ENCODE data around the gene ZNF774.

Gene ZNF774

DNA sequence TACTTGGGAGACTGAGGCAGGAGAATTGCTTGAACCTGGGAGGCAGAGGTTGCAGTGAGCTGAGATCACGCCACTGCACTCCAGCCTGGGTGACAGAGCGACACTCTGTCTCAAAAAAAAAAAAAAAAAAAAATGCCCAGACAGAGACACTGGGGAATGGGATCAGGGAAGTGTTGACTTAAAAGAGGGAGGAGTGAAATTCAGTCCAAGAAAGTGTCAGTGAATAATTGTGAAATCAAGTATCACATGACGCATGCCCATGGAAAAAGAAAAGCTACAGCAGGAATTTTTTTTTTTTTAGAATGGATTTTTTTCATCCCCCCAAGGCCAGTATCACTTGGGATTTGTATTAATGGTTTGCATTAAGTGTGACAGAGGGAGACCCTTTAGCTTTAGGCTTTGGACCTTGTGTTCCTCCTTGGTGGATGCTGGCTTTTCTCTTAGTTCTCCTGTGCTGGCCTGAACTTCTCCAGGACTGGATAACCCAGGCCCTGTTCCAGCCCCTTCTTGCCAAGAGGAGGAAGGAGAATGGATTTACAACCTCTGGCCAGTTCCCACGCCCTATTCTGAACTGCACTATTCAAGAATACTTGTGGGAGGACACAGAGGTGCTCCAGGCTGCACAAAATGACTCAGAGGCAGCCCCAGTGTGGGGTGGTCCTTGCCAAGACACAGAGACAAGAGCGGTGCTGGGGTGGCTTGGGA is 36.7 kb upstream of the ZNF774 start:
- no peaks in the 10 kb centered on the region for H3K36me3 ChIP-seq (ENCODE audit: control insufficient read depth in 4 of 4, insufficient read depth in 4 of 4, low read length in 3 of 4)
- no peak overlapping the region for H3K4me3 ChIP-seq (ENCODE audit: control insufficient read depth in 1 of 7, extremely low read depth in 1 of 7, insufficient read depth in 4 of 7, low read depth in 2 of 7, low read length in 6 of 7)
- H3K4me1 ChIP-seq (ENCODE audit: control extremely low read depth in 1 of 4, control insufficient read depth in 4 of 4, insufficient read depth in 4 of 4, low read length in 3 of 4), result peaks cover 0 to 4% (median 2%) of the 10 kb centered on the region in 4 experiments
- no peaks in the 10 kb centered on the region for H3K9me3 ChIP-seq (ENCODE audit: control extremely low read depth in 1 of 5, control insufficient read depth in 4 of 5, insufficient read depth in 2 of 5, low read depth in 1 of 5, low read length in 4 of 5)
- no peak for DNase-seq
- ChIA-PET POLR2A (interaction anchor here (0.5 to 0.6 kb wide), 2 partner anchors 19 to 99 kb away, joined by 4 to 6 read pairs; no protein-coding TSS in a partner anchor), CTCF (interaction anchor here (0.9 to 10.7 kb wide), 7 partner anchors 10 to 570 kb away, joined by 3 to 134 read pairs (median 4); no protein-coding TSS in a partner anchor)
- WGBS (ENCODE audit: insufficient coverage), result 57% methylated on average over 1 of the region's 5 CpGs
- no peak overlapping the region for H3K27ac ChIP-seq (ENCODE audit: insufficient read depth in 1 of 2, low read depth in 1 of 2, low read length in 2 of 2, poor library complexity in 1 of 2, severe bottlenecking in 2 of 2)
- peaks cover 0 to under 1% (median 0%) of the 10 kb centered on the region in 5 experiments for H3K27me3 ChIP-seq (replicated peaks in 2 of 5; ENCODE audit: control insufficient read depth in 4 of 5, insufficient read depth in 5 of 5, low read length in 4 of 5)

DNA sequence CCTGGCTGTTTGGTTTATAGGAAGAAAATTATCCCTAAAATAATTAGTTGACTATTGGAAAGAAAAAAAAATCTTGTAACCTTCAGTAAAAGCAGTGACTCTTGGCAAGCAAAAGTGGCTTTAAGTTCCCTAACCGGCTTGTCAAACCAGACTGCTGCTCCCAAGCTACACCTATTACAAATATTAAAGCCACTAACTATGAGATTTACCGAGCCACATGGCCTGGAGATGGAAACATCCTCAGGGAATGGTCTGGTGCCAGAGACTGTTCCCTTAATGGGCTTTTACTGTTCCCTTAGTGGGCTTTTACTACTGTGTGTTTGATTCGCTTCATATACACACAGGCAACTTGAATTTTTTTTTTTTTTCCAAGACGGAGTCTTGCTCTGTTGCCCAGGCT is 35.9 kb upstream of the ZNF774 start:
- Histone ChIP-seq H3K4me3 (ENCODE audit: control insufficient read depth in 1 of 7, extremely low read depth in 1 of 7, insufficient read depth in 4 of 7, low read depth in 2 of 7, low read length in 6 of 7) (no peak overlapping the region), H3K9me3 (ENCODE audit: control extremely low read depth in 1 of 5, control insufficient read depth in 4 of 5, insufficient read depth in 2 of 5, low read depth in 1 of 5, low read length in 4 of 5) (no peaks in the 10 kb centered on the region), H3K36me3 (ENCODE audit: control insufficient read depth in 4 of 4, insufficient read depth in 4 of 4, low read length in 3 of 4) (no peaks in the 10 kb centered on the region), H3K27ac (ENCODE audit: insufficient read depth in 1 of 2, low read depth in 1 of 2, low read length in 2 of 2, poor library complexity in 1 of 2, severe bottlenecking in 2 of 2) (no peak overlapping the region), H3K4me1 (ENCODE audit: control extremely low read depth in 1 of 4, control insufficient read depth in 4 of 4, insufficient read depth in 4 of 4, low read length in 3 of 4) (peaks cover 0 to 5% (median 2%) of the 10 kb centered on the region in 4 experiments), H3K27me3 (replicated peaks in 2 of 5; ENCODE audit: control insufficient read depth in 4 of 5, insufficient read depth in 5 of 5, low read length in 4 of 5) (peaks cover 0 to 2% (median 0%) of the 10 kb centered on the region in 5 experiments)
- ChIA-PET CTCF (interaction anchor here (0.6 to 10.7 kb wide), 6 partner anchors 9 to 569 kb away, joined by 3 to 134 read pairs (median 4); no protein-coding TSS in a partner anchor), POLR2A (interaction anchor here (0.6 kb wide), 1 partner anchor 98 kb away, joined by 6 read pairs; no protein-coding TSS in a partner anchor)
- no peak for DNase-seq
- WGBS (ENCODE audit: insufficient coverage), result 96% methylated on average over 3 of the region's 4 CpGs

DNA sequence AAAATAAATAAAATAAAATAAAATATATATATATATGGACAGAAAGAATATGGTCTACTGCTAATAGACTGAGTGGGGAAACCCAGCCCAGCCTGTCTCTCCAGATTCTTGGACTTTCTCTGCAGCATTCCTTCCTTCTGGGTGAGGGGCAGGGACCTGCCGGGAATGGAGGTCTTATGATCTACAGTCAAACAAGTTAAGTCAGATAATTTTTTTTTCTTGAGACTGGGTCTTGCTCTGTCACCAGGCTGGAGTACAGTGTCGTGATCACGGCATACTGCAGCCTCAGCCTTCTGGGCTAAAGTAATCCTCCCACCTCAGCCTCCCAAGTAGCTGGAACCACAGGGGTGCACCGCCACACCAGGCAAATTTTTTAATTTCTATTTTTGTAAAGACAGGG is 33.5 kb upstream of the ZNF774 start:
- POLR2A ChIA-PET, result no interaction called here

DNA sequence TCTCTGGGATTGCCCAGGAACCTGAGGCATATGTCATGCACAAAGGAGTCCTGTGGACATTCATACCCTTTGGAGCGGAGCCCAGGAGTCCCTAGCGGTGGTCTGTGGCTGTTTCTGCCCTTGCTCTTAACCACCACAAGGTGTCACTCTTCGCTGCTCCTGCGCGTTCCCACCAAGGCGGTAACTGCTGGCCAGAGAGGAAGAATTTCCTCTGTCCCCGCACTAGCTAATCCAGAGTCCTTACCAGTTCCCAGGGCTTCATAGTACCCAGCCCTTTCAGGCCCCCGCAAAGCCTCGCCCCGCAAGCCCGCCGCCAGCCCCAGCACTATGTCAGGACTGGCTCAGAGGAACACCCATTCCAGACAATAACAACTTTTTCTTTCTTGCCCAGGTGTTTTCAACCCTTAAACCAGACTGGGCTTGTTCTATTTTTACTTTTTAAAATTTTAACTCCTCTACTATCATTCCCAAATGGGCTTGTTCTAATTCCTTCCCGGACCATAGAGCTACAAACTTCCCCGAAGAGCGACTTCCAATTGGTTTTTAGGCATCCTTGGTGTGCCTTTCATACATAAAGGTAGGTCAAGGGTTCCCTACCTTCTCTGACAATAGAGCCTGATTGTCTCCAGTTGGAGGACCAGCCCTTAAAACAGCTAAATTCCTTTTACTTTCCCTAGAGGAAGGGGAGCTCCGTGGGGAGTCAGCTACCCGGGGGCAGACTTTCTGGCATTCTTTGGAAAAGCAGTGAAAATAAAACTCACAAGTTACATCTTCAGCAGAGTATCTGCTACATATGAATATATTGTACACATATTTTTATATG is 31.8 kb upstream of the ZNF774 start:
- H3K4me1 ChIP-seq (ENCODE audit: control extremely low read depth in 1 of 4, control insufficient read depth in 4 of 4, insufficient read depth in 4 of 4, low read length in 3 of 4), result peaks cover 0 to 5% (median 2%) of the 10 kb centered on the region in 4 experiments
- CTCF ChIA-PET, result interaction anchor here (0.5 to 10.7 kb wide), 40 partner anchors 9 to 612 kb away, joined by 3 to 134 read pairs (median 4); partner anchors contain the start of genes CIB1, HDDC3, IQGAP1 and ZNF774
- DNase-seq, result peak; percentile 77 to 87 (median 83)
- H3K9me3 ChIP-seq (ENCODE audit: control extremely low read depth in 1 of 5, control insufficient read depth in 4 of 5, insufficient read depth in 2 of 5, low read depth in 1 of 5, low read length in 4 of 5), result no peaks in the 10 kb centered on the region
- H3K36me3 ChIP-seq (ENCODE audit: control insufficient read depth in 4 of 4, insufficient read depth in 4 of 4, low read length in 3 of 4), result no peaks in the 10 kb centered on the region
- H3K27ac ChIP-seq (ENCODE audit: insufficient read depth in 1 of 2, low read depth in 1 of 2, low read length in 2 of 2, poor library complexity in 1 of 2, severe bottlenecking in 2 of 2), result no peak overlapping the region
- peaks cover 0 to 2% (median 0%) of the 10 kb centered on the region in 5 experiments for H3K27me3 ChIP-seq (replicated peaks in 2 of 5; ENCODE audit: control insufficient read depth in 4 of 5, insufficient read depth in 5 of 5, low read length in 4 of 5)
- POLR2A ChIA-PET, result interaction anchor here (0.9 kb wide), 1 partner anchor 161 kb away, joined by 6 read pairs; no protein-coding TSS in a partner anchor
- WGBS (ENCODE audit: insufficient coverage), result 19% methylated on average over 15 of the region's 17 CpGs
- H3K4me3 ChIP-seq (ENCODE audit: control insufficient read depth in 1 of 7, extremely low read depth in 1 of 7, insufficient read depth in 4 of 7, low read depth in 2 of 7, low read length in 6 of 7), result peak overlapping the region in 5 of 7 experiments; percentile 27 to 48 (median 35)

More for the DNA sequence above, 33.5 kb upstream of the ZNF774 start:
- Histone ChIP-seq H3K4me3 (ENCODE audit: control insufficient read depth in 1 of 7, extremely low read depth in 1 of 7, insufficient read depth in 4 of 7, low read depth in 2 of 7, low read length in 6 of 7) (no peak overlapping the region), H3K27ac (ENCODE audit: insufficient read depth in 1 of 2, low read depth in 1 of 2, low read length in 2 of 2, poor library complexity in 1 of 2, severe bottlenecking in 2 of 2) (no peak overlapping the region), H3K27me3 (replicated peaks in 2 of 5; ENCODE audit: control insufficient read depth in 4 of 5, insufficient read depth in 5 of 5, low read length in 4 of 5) (peaks cover 0 to 2% (median 0%) of the 10 kb centered on the region in 5 experiments), H3K9me3 (ENCODE audit: control extremely low read depth in 1 of 5, control insufficient read depth in 4 of 5, insufficient read depth in 2 of 5, low read depth in 1 of 5, low read length in 4 of 5) (no peaks in the 10 kb centered on the region), H3K4me1 (ENCODE audit: control extremely low read depth in 1 of 4, control insufficient read depth in 4 of 4, insufficient read depth in 4 of 4, low read length in 3 of 4) (peaks cover 0 to 5% (median 2%) of the 10 kb centered on the region in 4 experiments), H3K36me3 (ENCODE audit: control insufficient read depth in 4 of 4, insufficient read depth in 4 of 4, low read length in 3 of 4) (no peaks in the 10 kb centered on the region)
- CTCF ChIA-PET, result interaction anchor here (1.2 to 10.7 kb wide), 7 partner anchors 13 to 164 kb away, joined by 3 to 134 read pairs (median 12); no protein-coding TSS in a partner anchor
- 79% methylated on average over 3 of the region's 4 CpGs for WGBS (ENCODE audit: insufficient coverage)
- DNase-seq, result no peak

GRCh38 chr15:90320885-90321278 is 31.2 kb upstream of the ZNF774 start:
- H3K36me3 ChIP-seq (ENCODE audit: control insufficient read depth in 4 of 4, insufficient read depth in 4 of 4, low read length in 3 of 4), result no peaks in the 10 kb centered on the region
- peaks cover 0 to 5% (median 2%) of the 10 kb centered on the region in 4 experiments for H3K4me1 ChIP-seq (ENCODE audit: control extremely low read depth in 1 of 4, control insufficient read depth in 4 of 4, insufficient read depth in 4 of 4, low read length in 3 of 4)
- CTCF ChIA-PET, result interaction anchor here (0.7 to 10.7 kb wide), 24 partner anchors 8 to 612 kb away, joined by 3 to 134 read pairs (median 6); partner anchors contain the start of genes CIB1, HDDC3 and ZNF774
- H3K4me3 ChIP-seq (ENCODE audit: control insufficient read depth in 1 of 7, extremely low read depth in 1 of 7, insufficient read depth in 4 of 7, low read depth in 2 of 7, low read length in 6 of 7), result no peak overlapping the region
- H3K9me3 ChIP-seq (ENCODE audit: control extremely low read depth in 1 of 5, control insufficient read depth in 4 of 5, insufficient read depth in 2 of 5, low read depth in 1 of 5, low read length in 4 of 5), result no peaks in the 10 kb centered on the region
- peaks cover 0 to 2% (median 0%) of the 10 kb centered on the region in 5 experiments for H3K27me3 ChIP-seq (replicated peaks in 2 of 5; ENCODE audit: control insufficient read depth in 4 of 5, insufficient read depth in 5 of 5, low read length in 4 of 5)
- POLR2A ChIA-PET, result interaction anchor here (0.9 kb wide), 1 partner anchor 160 kb away, joined by 6 read pairs; no protein-coding TSS in a partner anchor
- H3K27ac ChIP-seq (ENCODE audit: insufficient read depth in 1 of 2, low read depth in 1 of 2, low read length in 2 of 2, poor library complexity in 1 of 2, severe bottlenecking in 2 of 2), result no peak overlapping the region
- DNase-seq, result no peak
- WGBS (ENCODE audit: insufficient coverage), result no CpG with 5 or more reads among the region's 1 CpG

GRCh38 chr15:90322538-90322937 is 29.5 kb upstream of the ZNF774 start:
- Histone ChIP-seq H3K36me3 (ENCODE audit: control insufficient read depth in 4 of 4, insufficient read depth in 4 of 4, low read length in 3 of 4) (no peaks in the 10 kb centered on the region), H3K27ac (ENCODE audit: insufficient read depth in 1 of 2, low read depth in 1 of 2, low read length in 2 of 2, poor library complexity in 1 of 2, severe bottlenecking in 2 of 2) (no peak overlapping the region), H3K4me3 (ENCODE audit: control insufficient read depth in 1 of 7, extremely low read depth in 1 of 7, insufficient read depth in 4 of 7, low read depth in 2 of 7, low read length in 6 of 7) (no peak overlapping the region), H3K9me3 (ENCODE audit: control extremely low read depth in 1 of 5, control insufficient read depth in 4 of 5, insufficient read depth in 2 of 5, low read depth in 1 of 5, low read length in 4 of 5) (no peaks in the 10 kb centered on the region), H3K27me3 (replicated peaks in 2 of 5; ENCODE audit: control insufficient read depth in 4 of 5, insufficient read depth in 5 of 5, low read length in 4 of 5) (peaks cover 0 to 2% (median 0%) of the 10 kb centered on the region in 5 experiments), H3K4me1 (ENCODE audit: control extremely low read depth in 1 of 4, control insufficient read depth in 4 of 4, insufficient read depth in 4 of 4, low read length in 3 of 4) (peaks cover 0 to 5% (median 2%) of the 10 kb centered on the region in 4 experiments)
- 93% methylated on average over 3 of the region's 4 CpGs for WGBS (ENCODE audit: insufficient coverage)
- no peak for DNase-seq
- CTCF ChIA-PET, result interaction anchor here (10.7 kb wide), 1 partner anchor 161 kb away, joined by 134 read pairs; no protein-coding TSS in a partner anchor
- POLR2A ChIA-PET, result no interaction called here
